GM12801 (cell line): ENCODE measurements around the gene REEP6.

ENCODE experiments used
- CTCF ChIP-seq: IDR thresholded peaks from one replicate; pipeline ENCODE4 v1.5.1; 2011; ENCODE audit warnings: control low read depth; ENCODE audit not compliant: insufficient read length; ENCODE audit errors: extremely low read depth

Gene REEP6

GRCh38 chr19:1520203-1520780, 29.3 kb downstream of the REEP6 start:
- no peak for TF ChIP-seq CTCF

GRCh38 chr19:1521636-1522035, 30.7 kb downstream of the REEP6 start:
- TF ChIP-seq CTCF: no peak

GRCh38 chr19:1522061-1522460, 31.1 kb downstream of the REEP6 start:
- no peak for TF ChIP-seq CTCF

- TF ChIP-seq CTCF: no peak
Measured at GRCh38 chr19:1522838-1523237, 31.9 kb downstream of the REEP6 start.

- no peak for TF ChIP-seq CTCF
Measured at GRCh38 chr19:1523412-1524286, 32.7 kb downstream of the REEP6 start, which contains the start of gene PLK5. TSS of gene PLK5 (plus strand) at chr19:1524077. CDS start at chr19:1526997, 2,920 bp downstream.

- TF ChIP-seq CTCF: no peak
Measured at GRCh38 chr19:1524287-1524971, 33.4 kb downstream of the REEP6 start.

GRCh38 chr19:1524972-1525325, 34.0 kb downstream of the REEP6 start:
- no peak for TF ChIP-seq CTCF
